ENCODE results near the gene UGT1A4. TPM values are rescaled to one million over a fixed set of nuclear protein-coding genes. Genes with fewer than 3 reads are reported as not detected.
"Not testable (repeated sequence)": the region's sequence is repeated elsewhere in the genome, so short reads cannot be mapped to it uniquely, and the experiment has no call there.

UGT1A4 gene
- polyA plus RNA-seq, 3 donors = not detected

GRCh38 chr2:233693963-233694362 is 24.6 kb upstream of the UGT1A4 start:
- 60 to 84% (median 75%) methylated on average over 6 of the region's 6 CpGs for WGBS, 3 donors
- H3K27ac ChIP-seq (ENCODE audit: low read depth, low read length) = no peak overlapping the region

GRCh38 chr2:233698740-233699139 is 19.8 kb upstream of the UGT1A4 start:
- WGBS, 3 donors = 75 to 91% (median 77%) methylated on average over 4 of the region's 4 CpGs
- no peak overlapping the region for H3K27ac ChIP-seq (ENCODE audit: low read depth, low read length)

- WGBS, 3 donors = 79 to 91% (median 87%) methylated on average over 8 of the region's 8 CpGs
- H3K27ac ChIP-seq (ENCODE audit: low read depth, low read length) = no peak overlapping the region
Observed at GRCh38 chr2:233699424-233700027, 19.0 kb upstream of the UGT1A4 start.

- H3K27ac ChIP-seq (ENCODE audit: low read depth, low read length) = no peak overlapping the region
- 6 to 27% (median 17%) methylated on average over 1 of the region's 1 CpG for WGBS, 3 donors
Observed at GRCh38 chr2:233700028-233700635, 18.4 kb upstream of the UGT1A4 start.

- 86 to 92% (median 90%) methylated on average over 5 of the region's 5 CpGs for WGBS, 3 donors
- H3K27ac ChIP-seq (ENCODE audit: low read depth, low read length) = not testable (repeated sequence)
Observed at GRCh38 chr2:233700842-233701241, 17.7 kb upstream of the UGT1A4 start.

- WGBS, 3 donors = 41 to 53% (median 53%) methylated on average over 3 of the region's 3 CpGs
- H3K27ac ChIP-seq (ENCODE audit: low read depth, low read length) = no peak overlapping the region
Observed at GRCh38 chr2:233702238-233702637, 16.3 kb upstream of the UGT1A4 start.

GRCh38 chr2:233705911-233706506 is 12.5 kb upstream of the UGT1A4 start:
- no peak overlapping the region for H3K27ac ChIP-seq (ENCODE audit: low read depth, low read length)
- 42 to 68% (median 65%) methylated on average over 4 of the region's 4 CpGs for WGBS, 3 donors

- 4 to 88% (median 37%) methylated on average over 1 of the region's 1 CpG for WGBS, 3 donors
- no peak overlapping the region for H3K27ac ChIP-seq (ENCODE audit: low read depth, low read length)
Observed at GRCh38 chr2:233706720-233707119, 11.8 kb upstream of the UGT1A4 start.

GRCh38 chr2:233707940-233708644 is 10.4 kb upstream of the UGT1A4 start:
- 59 to 69% (median 68%) methylated on average over 10 of the region's 10 CpGs for WGBS, 3 donors
- no peak overlapping the region for H3K27ac ChIP-seq (ENCODE audit: low read depth, low read length)

GRCh38 chr2:233708942-233709341 is 9.6 kb upstream of the UGT1A4 start:
- no peak overlapping the region for H3K27ac ChIP-seq (ENCODE audit: low read depth, low read length)
- 73 to 87% (median 85%) methylated on average over 5 of the region's 5 CpGs for WGBS, 3 donors

GRCh38 chr2:233711312-233712008 is 7.1 kb upstream of the UGT1A4 start:
- 33 to 36% (median 36%) methylated on average over 11 of the region's 11 CpGs for WGBS, 3 donors
- H3K27ac ChIP-seq (ENCODE audit: low read depth, low read length) = no peak overlapping the region

- H3K27ac ChIP-seq (ENCODE audit: low read depth, low read length) = no peak within 1 kb of the TSS
- 67 to 81% (median 78%) methylated on average over 14 of the region's 14 CpGs for WGBS, 3 donors
Observed at GRCh38 chr2:233712611-233713261, 5.8 kb upstream of the UGT1A4 start, which contains the start of gene UGT1A5. Gene UGT1A5 (plus strand): TSS chr2:233712907. CDS start chr2:233712992, 85 bp downstream.

- 66 to 77% (median 75%) methylated on average over 7 of the region's 7 CpGs for WGBS, 3 donors
- H3K27ac ChIP-seq (ENCODE audit: low read depth, low read length) = no peak overlapping the region
Observed at GRCh38 chr2:233713262-233713615, 5.3 kb upstream of the UGT1A4 start.

- no peak overlapping the region for H3K27ac ChIP-seq (ENCODE audit: low read depth, low read length)
- WGBS, 3 donors = 66 to 74% (median 67%) methylated on average over 2 of the region's 2 CpGs
Observed at GRCh38 chr2:233714121-233714520, 4.4 kb upstream of the UGT1A4 start.

GRCh38 chr2:233728723-233729301 is 10.3 kb downstream of the UGT1A4 start, which contains the start of gene UGT1A3:
Gene UGT1A3 (plus strand): TSS chr2:233729042. CDS start chr2:233729127, 85 bp downstream.
- 65 to 81% (median 80%) methylated on average over 8 of the region's 8 CpGs for WGBS, 3 donors
- H3K27ac ChIP-seq (ENCODE audit: low read depth, low read length) = no peak within 1 kb of the TSS

- WGBS, 3 donors = 75 to 85% (median 79%) methylated on average over 14 of the region's 14 CpGs
Observed at GRCh38 chr2:233736868-233737653, 18.5 kb downstream of the UGT1A4 start.

GRCh38 chr2:233740870-233741269 is 22.3 kb downstream of the UGT1A4 start:
- no peak overlapping the region for H3K27ac ChIP-seq (ENCODE audit: low read depth, low read length)
- WGBS, 3 donors = 56 to 80% (median 71%) methylated on average over 2 of the region's 2 CpGs

More at GRCh38 chr2:233736868-233737653, 18.5 kb downstream of the UGT1A4 start:
- not testable (repeated sequence) for H3K27ac ChIP-seq (ENCODE audit: low read depth, low read length)

Data from adipose tissue (tissue), 3 donors.